GM10248 (cell line): ENCODE measurements around the gene RHPN2.

ENCODE experiments used
- CTCF ChIA-PET: fragments of 300-600 bp; sonication (Branson Sonifier 250); formaldehyde crosslinking; extraction: SDS; loops from one replicate; lab custom pipeline; 2021; ENCODE audit warnings: antibody characterized with exemption; lab: Yijun Ruan, JAX
- POLR2A ChIA-PET: fragments of 350-650 bp; sonication (Branson Sonifier 250); formaldehyde crosslinking; extraction: SDS; loops from one replicate; lab custom pipeline; 2020; ENCODE audit warnings: antibody characterized with exemption; lab: Yijun Ruan, JAX
- DNase-seq: peaks from one replicate; pipeline ENCODE4 v3.0.0; 2012; ENCODE audit errors: extremely low spot score
- CTCF ChIP-seq: IDR thresholded peaks from 2 replicates; pipeline ENCODE4 v1.5.1; 2012; ENCODE audit warnings: mild to moderate bottlenecking, low read depth; ENCODE audit errors: extremely low read depth, missing control alignments, control extremely low read depth

Gene RHPN2

DNA sequence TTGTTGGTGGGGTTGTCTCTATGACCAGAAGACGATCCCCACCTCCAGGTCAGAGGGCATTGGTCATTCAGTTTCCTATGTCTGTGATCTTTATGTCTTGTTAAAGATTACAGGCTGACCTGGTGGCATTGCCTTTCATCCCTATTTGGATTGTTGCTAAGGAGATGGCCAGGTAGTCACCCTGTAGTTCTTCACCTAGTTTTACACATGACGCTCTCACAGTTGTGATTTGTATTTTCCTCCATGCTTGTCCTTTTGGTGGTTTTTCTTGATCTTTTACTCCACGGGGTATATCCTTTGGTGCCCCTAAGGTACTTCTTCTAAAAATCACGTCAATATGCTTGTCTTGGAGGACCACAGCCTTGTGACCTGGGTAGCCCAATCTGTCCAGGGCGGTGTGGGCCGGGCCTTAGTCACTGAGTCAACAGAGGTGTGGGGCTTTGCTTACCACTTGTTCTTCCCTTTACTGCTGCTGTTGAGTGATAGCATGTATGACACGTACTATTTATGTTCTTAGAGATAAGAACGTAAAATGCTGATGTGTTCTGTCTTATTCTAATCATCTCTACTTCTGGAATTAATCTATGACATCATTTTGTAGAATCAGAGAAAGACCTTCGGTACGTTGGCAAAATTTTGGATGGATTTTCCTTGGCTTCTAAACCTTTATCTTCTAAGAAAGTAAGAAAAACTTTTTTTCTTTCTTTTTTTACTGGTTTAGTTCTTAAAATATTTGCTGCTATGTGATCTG is 36.4 kb upstream of the RHPN2 start:
- ChIA-PET CTCF (no interaction called here), POLR2A (no interaction called here)
- DNase-seq: peak; percentile 3
- TF ChIP-seq CTCF: no peak

DNA sequence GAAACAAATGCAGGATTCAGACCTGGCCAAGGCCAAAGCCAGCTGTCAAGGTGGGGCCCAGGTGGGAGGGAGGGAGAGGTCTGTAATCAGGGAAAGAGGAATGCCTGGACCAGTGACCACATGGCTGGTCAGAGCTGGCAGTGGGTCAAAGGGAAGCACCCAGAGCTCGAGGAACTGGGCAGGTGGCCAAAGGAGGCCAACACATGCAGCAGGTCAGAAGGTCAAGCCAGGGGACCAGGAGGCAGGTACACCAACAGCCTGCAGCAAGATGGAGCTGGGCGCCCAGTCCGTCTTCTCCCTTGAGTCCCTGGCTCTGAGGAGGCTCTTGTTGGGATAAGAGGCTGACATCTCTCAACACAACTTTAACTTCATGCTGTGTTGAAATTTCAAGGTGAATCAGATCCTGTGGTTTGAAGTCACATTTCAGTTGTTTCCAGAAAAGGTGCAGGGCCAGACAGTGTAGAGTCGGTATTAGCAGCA is 33.4 kb upstream of the RHPN2 start:
- ChIA-PET CTCF (no interaction called here), POLR2A (no interaction called here)
- TF ChIP-seq CTCF: no peak
- DNase-seq: no peak

DNA sequence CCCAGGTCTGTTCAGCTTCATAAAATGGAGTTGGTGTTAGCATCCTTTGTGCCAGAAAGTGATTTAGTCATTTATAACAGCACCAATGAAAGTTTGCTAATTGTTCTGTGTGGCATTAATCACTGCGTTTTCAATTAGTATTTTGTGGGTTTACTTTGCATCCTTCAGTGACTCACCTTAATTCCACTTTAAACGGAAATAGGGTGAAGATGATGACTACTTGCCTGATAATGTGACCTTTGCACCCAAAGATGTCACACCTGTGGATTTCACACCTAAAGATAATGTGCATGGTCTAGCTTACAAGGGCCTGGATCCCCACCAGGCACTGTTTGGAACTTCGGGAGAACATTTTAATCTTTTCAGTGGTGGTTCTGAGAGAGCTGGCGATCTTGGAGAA is 31.3 kb upstream of the RHPN2 start:
- CTCF ChIA-PET: interaction anchor here (1.0 kb wide), 1 partner anchor 29 kb away, joined by 3 read pairs; no protein-coding TSS in a partner anchor
- no peak for DNase-seq
- no peak for TF ChIP-seq CTCF
- POLR2A ChIA-PET: no interaction called here

GRCh38 chr19:33094436-33095067 is 29.9 kb upstream of the RHPN2 start:
- DNase-seq: no peak
- POLR2A ChIA-PET: no interaction called here
- CTCF ChIA-PET: interaction anchor here (1.6 kb wide), 1 partner anchor 32 kb away, joined by 3 read pairs; no protein-coding TSS in a partner anchor
- TF ChIP-seq CTCF: no peak

GRCh38 chr19:33093420-33094210 is 28.9 kb upstream of the RHPN2 start:
- DNase-seq: no peak
- POLR2A ChIA-PET: no interaction called here
- CTCF ChIA-PET: interaction anchor here (1.6 kb wide), 1 partner anchor 33 kb away, joined by 3 read pairs; no protein-coding TSS in a partner anchor
- TF ChIP-seq CTCF: no peak

DNA sequence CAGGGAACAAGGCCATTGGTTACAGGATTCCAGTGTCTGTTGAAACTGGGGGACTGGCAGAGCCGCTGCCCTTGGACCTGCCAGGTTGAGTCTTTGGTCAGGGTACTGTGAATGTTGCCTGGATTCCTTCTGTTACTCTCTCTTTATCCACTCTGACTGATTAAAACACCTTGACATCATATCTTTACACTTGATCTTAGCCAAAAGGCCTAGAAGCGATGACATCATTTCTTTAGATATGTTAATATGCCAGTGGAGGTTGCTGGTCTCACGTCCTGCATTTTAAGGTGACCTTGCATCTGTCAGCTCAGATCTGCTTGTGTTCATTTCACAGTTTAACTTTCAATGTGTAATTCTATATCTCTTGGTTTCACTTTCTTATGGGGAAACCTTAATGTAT is 25.5 kb upstream of the RHPN2 start:
- DNase-seq: no peak
- TF ChIP-seq CTCF: no peak
- POLR2A ChIA-PET: no interaction called here
- CTCF ChIA-PET: no interaction called here
